ENCODE results near the gene CELF6. TPM values are rescaled to one million over a fixed set of nuclear protein-coding genes. Genes with fewer than 3 reads are reported as not detected.

CELF6 gene
- total and polyA plus RNA-seq, 2 donors (not counting 3 experiments of a cell fraction or from before 2014, with no cell fraction given) = 0.17 TPM; not detected in 1

DNA sequence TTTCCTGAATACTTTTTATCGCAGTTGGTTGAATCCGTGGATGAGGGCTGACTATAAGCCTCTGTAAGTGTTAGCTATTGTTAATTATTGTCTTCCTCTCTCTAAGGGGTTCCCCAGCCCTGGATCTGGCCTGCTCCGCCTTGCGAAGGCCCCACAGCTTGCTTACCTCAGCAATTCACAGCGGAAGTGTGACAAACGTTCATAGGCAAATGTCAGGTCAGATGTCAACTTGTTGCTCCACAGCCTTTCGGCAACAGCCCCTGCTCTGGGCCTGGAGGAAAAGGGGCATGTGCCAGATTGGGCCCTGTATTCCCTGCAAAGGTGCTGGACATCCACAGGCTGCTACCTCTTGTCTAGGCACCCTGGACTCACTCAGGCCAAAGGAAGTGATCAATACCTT is 25.3 kb upstream of the CELF6 start:
- CTCF ChIA-PET = no interaction called here
- H3K9ac ChIP-seq (replicated peaks; ENCODE audit: extremely low read depth, insufficient read depth, low read length) = no peak overlapping the region
- no peak overlapping the region for H3K4me2 ChIP-seq (ENCODE audit: insufficient read depth, low read length)
- TF ChIP-seq, protein P1, sequence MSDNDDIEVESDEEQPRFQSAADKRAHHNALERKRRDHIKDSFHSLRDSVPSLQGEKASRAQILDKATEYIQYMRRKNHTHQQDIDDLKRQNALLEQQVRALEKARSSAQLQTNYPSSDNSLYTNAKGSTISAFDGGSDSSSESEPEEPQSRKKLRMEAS (IDR thresholded peaks at IDR 0.05; ENCODE audit: insufficient read depth, insufficient read length) = no peak
- TF ChIP-seq GATA2 (IDR thresholded peaks at IDR 0.05; ENCODE audit: insufficient read depth, insufficient read length, low read depth, low read length) (no peak), JUN (IDR thresholded peaks at IDR 0.05; ENCODE audit: borderline replicate concordance, insufficient read depth, insufficient read length, low read depth) (no peak), FOS (IDR thresholded peaks at IDR 0.05; ENCODE audit: borderline replicate concordance, insufficient read depth, low read length) (no peak), MYC (IDR thresholded peaks at IDR 0.05; ENCODE audit: low read depth, low read length) (no peak), POLR2AphosphoS5 (IDR thresholded peaks at IDR 0.05; ENCODE audit: insufficient read depth, low read depth, low read length) (no peak), EZH2 (IDR thresholded peaks at IDR 0.05; ENCODE audit: borderline replicate concordance, low read depth, low read length, severe bottlenecking) (no peak), POLR2A (IDR thresholded peaks at IDR 0.05; ENCODE audit: low read depth, low read length) (no peak)
- TF ChIP-seq, protein P2, sequence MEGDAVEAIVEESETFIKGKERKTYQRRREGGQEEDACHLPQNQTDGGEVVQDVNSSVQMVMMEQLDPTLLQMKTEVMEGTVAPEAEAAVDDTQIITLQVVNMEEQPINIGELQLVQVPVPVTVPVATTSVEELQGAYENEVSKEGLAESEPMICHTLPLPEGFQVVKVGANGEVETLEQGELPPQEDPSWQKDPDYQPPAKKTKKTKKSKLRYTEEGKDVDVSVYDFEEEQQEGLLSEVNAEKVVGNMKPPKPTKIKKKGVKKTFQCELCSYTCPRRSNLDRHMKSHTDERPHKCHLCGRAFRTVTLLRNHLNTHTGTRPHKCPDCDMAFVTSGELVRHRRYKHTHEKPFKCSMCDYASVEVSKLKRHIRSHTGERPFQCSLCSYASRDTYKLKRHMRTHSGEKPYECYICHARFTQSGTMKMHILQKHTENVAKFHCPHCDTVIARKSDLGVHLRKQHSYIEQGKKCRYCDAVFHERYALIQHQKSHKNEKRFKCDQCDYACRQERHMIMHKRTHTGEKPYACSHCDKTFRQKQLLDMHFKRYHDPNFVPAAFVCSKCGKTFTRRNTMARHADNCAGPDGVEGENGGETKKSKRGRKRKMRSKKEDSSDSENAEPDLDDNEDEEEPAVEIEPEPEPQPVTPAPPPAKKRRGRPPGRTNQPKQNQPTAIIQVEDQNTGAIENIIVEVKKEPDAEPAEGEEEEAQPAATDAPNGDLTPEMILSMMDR (IDR thresholded peaks at IDR 0.05; ENCODE audit: extremely low read depth in 1 of 2, insufficient read depth in 1 of 2, low read depth in 1 of 2, low read length in 2 of 2) = no peak
- dilution Hi-C loops (cut with MboI; ENCODE audit: extremely low pct_ligation_motif_present, low sequenced_read_pairs) (no loop called here), intact Hi-C loops (cut with micrococcal nuclease) (no loop called here)
- H3K4me1 ChIP-seq (ENCODE audit: control insufficient read depth, extremely low read depth, insufficient read depth, low read length) = peaks cover 1% of the 10 kb centered on the region
- no peaks in the 10 kb centered on the region for H3K79me2 ChIP-seq (ENCODE audit: control insufficient read depth, insufficient read depth, low read length)
- BruUV-seq (replicated peaks) = no TSS peak
- no peak for DNase-seq (ENCODE audit: low read depth, low spot score)
- no peak overlapping the region for H3K27ac ChIP-seq (ENCODE audit: insufficient read depth, low read depth, low read length)
- no peak for FAIRE-seq
- no peak overlapping the region for H3K4me3 ChIP-seq (replicated peaks in 1 of 3; ENCODE audit: insufficient read depth in 1 of 3, low read depth in 1 of 3, low read length in 3 of 3)
- no peaks in the 10 kb centered on the region for H3K9me1 ChIP-seq (replicated peaks; ENCODE audit: control insufficient read depth, extremely low read depth, insufficient read depth, low read length)
- POLR2A ChIA-PET = no interaction called here
- H2AFZ ChIP-seq (ENCODE audit: low read depth, low read length) = no peak overlapping the region
- peaks cover 5 to 30% of the 10 kb centered on the region in 2 experiments for H3K36me3 ChIP-seq (ENCODE audit: control insufficient read depth in 2 of 2, extremely low read depth in 1 of 2, insufficient read depth in 2 of 2, low read length in 2 of 2)
- no peaks in the 10 kb centered on the region for H4K20me1 ChIP-seq (replicated peaks; ENCODE audit: control insufficient read depth, extremely low read depth, insufficient read depth, low read length)
- H3K9me3 ChIP-seq (replicated peaks; ENCODE audit: control insufficient read depth, insufficient read depth, low read length) = no peaks in the 10 kb centered on the region
- H3K27me3 ChIP-seq (ENCODE audit: control insufficient read depth in 2 of 2, insufficient read depth in 2 of 2, low read length in 2 of 2) = no peaks in the 10 kb centered on the region
